ENCODE measurements around the gene PPM1H. TPM values are rescaled to one million over a fixed set of nuclear protein-coding genes. Genes with fewer than 3 reads are reported as not detected.
"Not testable (repeated sequence)": the region's sequence is repeated elsewhere in the genome, so short reads cannot be mapped to it uniquely, and the experiment has no call there.

The PPM1H gene
- total RNA-seq, 1 experiment from 2014 or later, result 37.1 TPM

GRCh38 chr12:62761658-62762057 lies 173.3 kb downstream of the PPM1H start:
- Mint-ChIP-seq H3K9me3 (peaks cover 43% of the 10 kb centered on the region), H3K27ac (no peak overlapping the region), H3K36me3 (peaks cover 52% of the 10 kb centered on the region), H3K27me3 (ENCODE audit: low read depth) (peaks cover 12% of the 10 kb centered on the region), H3K4me1 (no peaks in the 10 kb centered on the region), H3K4me3 (no peak overlapping the region)
- no peak for TF ChIP-seq ZNF396 (CRISPR knock-in tag; IDR thresholded peaks at IDR 0.05; ENCODE audit: borderline replicate concordance)
- TF ChIP-seq, protein P1, sequence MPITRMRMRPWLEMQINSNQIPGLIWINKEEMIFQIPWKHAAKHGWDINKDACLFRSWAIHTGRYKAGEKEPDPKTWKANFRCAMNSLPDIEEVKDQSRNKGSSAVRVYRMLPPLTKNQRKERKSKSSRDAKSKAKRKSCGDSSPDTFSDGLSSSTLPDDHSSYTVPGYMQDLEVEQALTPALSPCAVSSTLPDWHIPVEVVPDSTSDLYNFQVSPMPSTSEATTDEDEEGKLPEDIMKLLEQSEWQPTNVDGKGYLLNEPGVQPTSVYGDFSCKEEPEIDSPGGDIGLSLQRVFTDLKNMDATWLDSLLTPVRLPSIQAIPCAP (CRISPR knock-in tag; IDR thresholded peaks at IDR 0.05), result no peak
- TF ChIP-seq, protein P2, sequence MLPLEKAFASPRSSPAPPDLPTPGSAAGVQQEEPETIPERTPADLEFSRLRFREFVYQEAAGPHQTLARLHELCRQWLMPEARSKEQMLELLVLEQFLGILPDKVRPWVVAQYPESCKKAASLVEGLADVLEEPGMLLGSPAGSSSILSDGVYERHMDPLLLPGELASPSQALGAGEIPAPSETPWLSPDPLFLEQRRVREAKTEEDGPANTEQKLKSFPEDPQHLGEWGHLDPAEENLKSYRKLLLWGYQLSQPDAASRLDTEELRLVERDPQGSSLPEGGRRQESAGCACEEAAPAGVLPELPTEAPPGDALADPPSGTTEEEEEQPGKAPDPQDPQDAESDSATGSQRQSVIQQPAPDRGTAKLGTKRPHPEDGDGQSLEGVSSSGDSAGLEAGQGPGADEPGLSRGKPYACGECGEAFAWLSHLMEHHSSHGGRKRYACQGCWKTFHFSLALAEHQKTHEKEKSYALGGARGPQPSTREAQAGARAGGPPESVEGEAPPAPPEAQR (CRISPR knock-in tag; IDR thresholded peaks at IDR 0.05), result no peak
- no peak for TF ChIP-seq ZBTB21 (CRISPR knock-in tag; IDR thresholded peaks at IDR 0.05; ENCODE audit: borderline replicate concordance)
- no peak for TF ChIP-seq SOX15 (CRISPR knock-in tag; IDR thresholded peaks at IDR 0.05)
- TF ChIP-seq, protein P3, sequence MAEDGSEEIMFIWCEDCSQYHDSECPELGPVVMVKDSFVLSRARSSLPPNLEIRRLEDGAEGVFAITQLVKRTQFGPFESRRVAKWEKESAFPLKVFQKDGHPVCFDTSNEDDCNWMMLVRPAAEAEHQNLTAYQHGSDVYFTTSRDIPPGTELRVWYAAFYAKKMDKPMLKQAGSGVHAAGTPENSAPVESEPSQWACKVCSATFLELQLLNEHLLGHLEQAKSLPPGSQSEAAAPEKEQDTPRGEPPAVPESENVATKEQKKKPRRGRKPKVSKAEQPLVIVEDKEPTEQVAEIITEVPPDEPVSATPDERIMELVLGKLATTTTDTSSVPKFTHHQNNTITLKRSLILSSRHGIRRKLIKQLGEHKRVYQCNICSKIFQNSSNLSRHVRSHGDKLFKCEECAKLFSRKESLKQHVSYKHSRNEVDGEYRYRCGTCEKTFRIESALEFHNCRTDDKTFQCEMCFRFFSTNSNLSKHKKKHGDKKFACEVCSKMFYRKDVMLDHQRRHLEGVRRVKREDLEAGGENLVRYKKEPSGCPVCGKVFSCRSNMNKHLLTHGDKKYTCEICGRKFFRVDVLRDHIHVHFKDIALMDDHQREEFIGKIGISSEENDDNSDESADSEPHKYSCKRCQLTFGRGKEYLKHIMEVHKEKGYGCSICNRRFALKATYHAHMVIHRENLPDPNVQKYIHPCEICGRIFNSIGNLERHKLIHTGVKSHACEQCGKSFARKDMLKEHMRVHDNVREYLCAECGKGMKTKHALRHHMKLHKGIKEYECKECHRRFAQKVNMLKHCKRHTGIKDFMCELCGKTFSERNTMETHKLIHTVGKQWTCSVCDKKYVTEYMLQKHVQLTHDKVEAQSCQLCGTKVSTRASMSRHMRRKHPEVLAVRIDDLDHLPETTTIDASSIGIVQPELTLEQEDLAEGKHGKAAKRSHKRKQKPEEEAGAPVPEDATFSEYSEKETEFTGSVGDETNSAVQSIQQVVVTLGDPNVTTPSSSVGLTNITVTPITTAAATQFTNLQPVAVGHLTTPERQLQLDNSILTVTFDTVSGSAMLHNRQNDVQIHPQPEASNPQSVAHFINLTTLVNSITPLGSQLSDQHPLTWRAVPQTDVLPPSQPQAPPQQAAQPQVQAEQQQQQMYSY (CRISPR knock-in tag; IDR thresholded peaks at IDR 0.05), result no peak
- no peak for TF ChIP-seq ZNF416 (CRISPR knock-in tag; IDR thresholded peaks at IDR 0.05)
- TF ChIP-seq NFYB (CRISPR knock-in tag; conservative IDR thresholded peaks at IDR 0.05; ENCODE audit: low read depth), result no peak
- TF ChIP-seq STAT6 (CRISPR knock-in tag; conservative IDR thresholded peaks at IDR 0.05; ENCODE audit: low read depth), result no peak
- no peak for TF ChIP-seq FOXJ3 (CRISPR knock-in tag; IDR thresholded peaks at IDR 0.05; ENCODE audit: borderline replicate concordance)
- no peak for TF ChIP-seq CBFB (CRISPR knock-in tag; IDR thresholded peaks at IDR 0.05; ENCODE audit: low read depth)
- TF ChIP-seq SMAD3 (CRISPR knock-in tag; IDR thresholded peaks at IDR 0.05; ENCODE audit: borderline replicate concordance), result no peak
- no peak for TF ChIP-seq MXD4 (CRISPR knock-in tag; IDR thresholded peaks at IDR 0.05; ENCODE audit: borderline replicate concordance)
- TF ChIP-seq MYBL2 (CRISPR knock-in tag; IDR thresholded peaks at IDR 0.05), result no peak
- TF ChIP-seq CREM (CRISPR knock-in tag; IDR thresholded peaks at IDR 0.05), result no peak
- no peak for TF ChIP-seq SP1 (CRISPR knock-in tag; conservative IDR thresholded peaks at IDR 0.05)
- no peak for TF ChIP-seq EMX1 (CRISPR knock-in tag; IDR thresholded peaks at IDR 0.05)
- no peak for TF ChIP-seq ELF4 (CRISPR knock-in tag; IDR thresholded peaks at IDR 0.05; ENCODE audit: low read depth)
- ChIA-PET POLR2A (no interaction called here), CTCF (no interaction called here)
- DNase-seq (ENCODE audit: low spot score) (no peak), ATAC-seq (no peak)

DNA sequence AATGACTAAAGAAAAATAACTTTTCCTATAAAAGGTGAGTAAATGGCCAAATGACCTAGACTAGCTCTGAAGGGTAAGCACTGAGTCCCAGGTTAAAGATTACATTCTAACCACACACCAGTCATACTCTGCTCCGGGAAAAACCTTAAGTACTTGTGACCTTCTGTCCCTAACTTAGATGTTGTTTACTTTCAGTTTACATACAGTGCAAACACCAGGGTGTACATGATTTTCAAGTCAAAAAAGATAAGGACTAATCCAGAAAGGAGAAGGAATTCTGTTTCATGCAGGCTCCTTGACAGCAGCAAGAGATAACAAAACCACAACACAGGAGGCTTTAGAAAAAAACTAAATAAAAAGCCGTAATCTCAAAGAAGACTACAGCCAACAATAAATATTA lies 174.2 kb downstream of the PPM1H start:
- Mint-ChIP-seq H3K4me1 (no peaks in the 10 kb centered on the region), H3K4me3 (no peak overlapping the region), H3K9me3 (peaks cover 50% of the 10 kb centered on the region), H3K27me3 (ENCODE audit: low read depth) (peaks cover 12% of the 10 kb centered on the region), H3K36me3 (peaks cover 58% of the 10 kb centered on the region), H3K27ac (no peak overlapping the region)
- ChIA-PET POLR2A (no interaction called here), CTCF (no interaction called here)
- ATAC-seq, result no peak
- no peak for TF ChIP-seq E2F5 (CRISPR knock-in tag; IDR thresholded peaks at IDR 0.05)
- no peak for TF ChIP-seq TEAD1 (CRISPR knock-in tag; IDR thresholded peaks at IDR 0.05)
- TF ChIP-seq CREM (CRISPR knock-in tag; IDR thresholded peaks at IDR 0.05), result no peak
- TF ChIP-seq, protein P2 (CRISPR knock-in tag; IDR thresholded peaks at IDR 0.05), result no peak
- TF ChIP-seq NFYB (CRISPR knock-in tag; conservative IDR thresholded peaks at IDR 0.05; ENCODE audit: low read depth), result no peak
- TF ChIP-seq ZNF671 (CRISPR knock-in tag; IDR thresholded peaks at IDR 0.05), result no peak
- TF ChIP-seq ATF3 (CRISPR knock-in tag; conservative IDR thresholded peaks at IDR 0.05), result no peak
- no peak for TF ChIP-seq TEAD4 (CRISPR knock-in tag; IDR thresholded peaks at IDR 0.05)
- no peak for DNase-seq (ENCODE audit: low spot score)

GRCh38 chr12:62760341-62760740 lies 174.6 kb downstream of the PPM1H start:
- CTCF ChIA-PET; ATAC-seq; H3K4me1 Mint-ChIP-seq; DNase-seq (ENCODE audit: low spot score); POLR2A ChIA-PET; H3K27ac Mint-ChIP-seq; H3K4me3 Mint-ChIP-seq: not testable (repeated sequence)
- Mint-ChIP-seq H3K36me3 (peaks cover 60% of the 10 kb centered on the region), H3K9me3 (peaks cover 51% of the 10 kb centered on the region), H3K27me3 (ENCODE audit: low read depth) (peaks cover 12% of the 10 kb centered on the region)

All from WTC11 (cell line).